HepG2 (cell line): ENCODE data around the gene COBL. TPM values are rescaled to one million over a fixed set of nuclear protein-coding genes. Genes with fewer than 3 reads are reported as not detected.

Experiments
- ATAC-seq: fragments of 200-7000 bp; cut with Tn5 transposase; 3 replicates; pipeline ENCODE4 v1.9.1; 2020; ENCODE audit warnings: mild to moderate bottlenecking, moderate library complexity
- BruUV-seq: library from RNA; stranded (reverse); fragments of 400-500 nt; replicated peaks from 2 replicates; lab custom pipeline; 2021; lab: Mats Ljungman, UMichigan
- CTCF ChIA-PET: fragments of 300-600 bp; formaldehyde crosslinking; extraction: SDS; loops from one replicate; lab custom pipeline; 2021; ENCODE audit warnings: low total read pairs, inconsistent platforms, low intra/inter-chr PET ratio; lab: Yijun Ruan, JAX
- POLR2A ChIA-PET: fragments of 350-600 bp; sonication (Branson Sonifier 250); formaldehyde crosslinking; loops from one replicate; lab custom pipeline; 2020; ENCODE audit warnings: antibody characterized with exemption, inconsistent platforms; lab: Yijun Ruan, JAX
- DNase-seq: peaks from one replicate; pipeline ENCODE4 v3.0.0-alpha.2; 2015; ENCODE audit warnings: low spot score
- FAIRE-seq: peaks from 3 replicates; lab custom pipeline; 2011; peaks lifted over from hg19 to GRCh38; lab: Jason Lieb, UNC
- H2AFZ ChIP-seq: one replicate; pipeline ENCODE4 v1.6.1; 2011; ENCODE audit warnings: low read length, inconsistent platforms
- H3K27ac ChIP-seq: fragments of 300-600 bp; 3 replicates; pipeline ENCODE4 v1.8.0; 2011; ENCODE audit warnings: mixed run types, mild to moderate bottlenecking, mixed read lengths, low read length, inconsistent platforms; ENCODE audit not compliant: insufficient read depth; ENCODE audit errors: extremely low read length
- H3K27me3 ChIP-seq, 2 experiments: fragments of 200-600 bp in 1 of 2; 2 replicates in 1 of 2; 3 replicates in 1 of 2; pipeline versions ENCODE4 v1.6.0 to v1.8.0; 2011; ENCODE audit warnings: low read length in 2 of 2, mild to moderate bottlenecking in 2 of 2, moderate library complexity in 2 of 2, inconsistent platforms in 1 of 2; ENCODE audit not compliant: insufficient read depth in 2 of 2, control insufficient read depth in 1 of 2
- H3K36me3 ChIP-seq, 2 experiments: fragments of 200-600 bp in 1 of 2; replicated peaks in 1 of 2; 2 replicates in 1 of 2; 3 replicates in 1 of 2; pipeline versions ENCODE4 v1.5.1 to v1.8.0; 2011; ENCODE audit warnings: low read length in 2 of 2, inconsistent platforms in 1 of 2; ENCODE audit not compliant: insufficient read depth in 2 of 2, control insufficient read depth in 1 of 2
- H3K4me1 ChIP-seq: 2 replicates; pipeline ENCODE4 v1.5.1; 2012; ENCODE audit warnings: low read length, inconsistent platforms; ENCODE audit not compliant: insufficient read depth
- H3K4me2 ChIP-seq: 2 replicates; pipeline ENCODE4 v1.6.0; 2011; ENCODE audit warnings: low read depth, low read length, inconsistent platforms
- H3K4me3 ChIP-seq, 3 experiments: fragments of 200-600 bp in 1 of 3; sonication (generic), shearing (Covaris generic) in 1 of 3; replicated peaks in 1 of 3; 2 replicates each; pipeline ENCODE4 v1.5.1; 2011 to 2016; ENCODE audit warnings: low read length in 3 of 3, inconsistent platforms in 2 of 3, low read depth in 2 of 3, mild to moderate bottlenecking in 2 of 3, control low read depth in 1 of 3, mixed read lengths in 1 of 3; ENCODE audit not compliant: insufficient read depth in 1 of 3
- H3K79me2 ChIP-seq: one replicate; pipeline ENCODE4 v1.6.1; 2011; ENCODE audit warnings: low read length, inconsistent platforms; ENCODE audit not compliant: insufficient read depth
- H3K9ac ChIP-seq: 2 replicates; pipeline ENCODE4 v1.6.0; 2011; ENCODE audit warnings: mild to moderate bottlenecking, low read depth, low read length, inconsistent platforms; ENCODE audit not compliant: insufficient read depth
- H3K9me3 ChIP-seq: 2 replicates; pipeline ENCODE4 v1.5.1; 2012; ENCODE audit warnings: mild to moderate bottlenecking, low read length
- H4K20me1 ChIP-seq: 2 replicates; pipeline ENCODE4 v1.6.0; 2011; ENCODE audit warnings: inconsistent platforms, mild to moderate bottlenecking, low read length, moderate library complexity; ENCODE audit not compliant: insufficient read depth
- ARID3A ChIP-seq: IDR thresholded peaks from 2 replicates; pipeline ENCODE4 v1.6.1; 2012; ENCODE audit warnings: low read depth, low read length, improper control_type of control experiment
- CENPX ChIP-seq: sonication (generic); formaldehyde crosslinking; IDR thresholded peaks from 2 replicates; pipeline ENCODE4 v1.9.0; 2021; ENCODE audit warnings: mild to moderate bottlenecking, missing genetic modification reagents, moderate library complexity
- FOXM1 ChIP-seq: sonication (generic); formaldehyde crosslinking; IDR thresholded peaks from 2 replicates; pipeline ENCODE4 v1.5.0; 2020; ENCODE audit warnings: missing genetic modification reagents
- HOXA9 ChIP-seq: sonication (generic); formaldehyde crosslinking; IDR thresholded peaks from 2 replicates; pipeline ENCODE4 v1.8.1; 2022; ENCODE audit warnings: missing genetic modification reagents, mild to moderate bottlenecking, moderate library complexity, borderline replicate concordance
- JARID2 ChIP-seq: sonication (generic); formaldehyde crosslinking; IDR thresholded peaks from 2 replicates; pipeline ENCODE4 v1.8.1; 2023; ENCODE audit warnings: missing genetic modification reagents, inconsistent platforms; ENCODE audit not compliant: insufficient replicate concordance
- SNAI1 ChIP-seq: sonication (generic); formaldehyde crosslinking; IDR thresholded peaks from 2 replicates; pipeline ENCODE4 v1.5.0; 2020; ENCODE audit warnings: mild to moderate bottlenecking, missing genetic modification reagents, borderline replicate concordance
- TAF15 ChIP-seq: fragments of 200-400 bp; formaldehyde crosslinking; IDR thresholded peaks from one replicate; pipeline ENCODE4 v1.6.1; 2018; ENCODE audit warnings: mild to moderate bottlenecking, low read depth, low read length; ENCODE audit not compliant: poor library complexity, severe bottlenecking
- ZBTB7A ChIP-seq: sonication (generic); formaldehyde crosslinking; IDR thresholded peaks from 2 replicates; pipeline ENCODE4 v1.8.0; 2022; ENCODE audit warnings: mild to moderate bottlenecking, missing genetic modification reagents
- ZMYM2 ChIP-seq: sonication (generic); formaldehyde crosslinking; IDR thresholded peaks from 2 replicates; pipeline ENCODE4 v1.8.0; 2022; ENCODE audit warnings: mild to moderate bottlenecking, missing genetic modification reagents
- ZNF776 ChIP-seq: sonication (generic); formaldehyde crosslinking; IDR thresholded peaks from 2 replicates; pipeline ENCODE4 v1.4.0; 2020; ENCODE audit warnings: mild to moderate bottlenecking, missing genetic modification reagents
- ZSCAN12 ChIP-seq: sonication (generic); formaldehyde crosslinking; IDR thresholded peaks from 2 replicates; pipeline ENCODE4 v1.9.0; 2021; ENCODE audit warnings: mild to moderate bottlenecking, missing genetic modification reagents
- WGBS: methylation state at CpG from one replicate; pipeline ENCODE4 v1.1.6; 2017; ENCODE audit warnings: low lambda C conversion rate; 5-methylcytosine and 5-hydroxymethylcytosine counted together
- in situ Hi-C: cut with HindIII; loops from 2 replicates; pipeline ENCODE4 v1.10.0; 2017; ENCODE audit warnings: low pct_unique_long_range_greater_than_20kb; ENCODE audit not compliant: extremely low pct_ligation_motif_present
- intact Hi-C: fragments of 100-400 bp; cut with micrococcal nuclease; formaldehyde crosslinking; loops from one replicate; pipeline ENCODE4 v1.10.0; 2022; ENCODE audit not compliant: unreplicated experiment
- polyA plus RNA-seq, 8 experiments: library from polyadenylated mRNA; depleted of rRNA in 3 of 8; stranded (reverse) in 7 of 8; unstranded in 1 of 8; fragments of >200 nt; fragmentation: Illumina TruSeq in 4 of 8; extraction: Trizol in 4 of 8; gene quantifications; 2 replicates each; pipeline versions ENCODE4 v1.2.1 to v1.2.3, GENCODE V29; 2011 to 2016; ENCODE audit warnings: low read depth in 4 of 8, missing spikeins in 1 of 8, mixed read lengths in 1 of 8; ENCODE audit not compliant: insufficient read depth in 1 of 8
- total RNA-seq, 5 experiments: library from RNA; depleted of rRNA; stranded (reverse); fragments of >200 nt; fragmentation: Illumina TruSeq; extraction: Trizol; gene quantifications; 2 replicates each; pipeline ENCODE4 v1.2.3, GENCODE V29; 2016; ENCODE audit warnings: low read depth in 1 of 5

Gene COBL
- total and polyA plus RNA-seq, 2 of the 13 experiments (the other 11 are each of a cell fraction or from before 2014, with no cell fraction given), result 3.8 to 4.9 TPM

GRCh38 chr7:51040787-51041186 is 275.8 kb downstream of the COBL start:
- Histone ChIP-seq H3K9ac (no peak overlapping the region), H3K27me3 (no peaks in the 10 kb centered on the region), H3K4me3 (no peak overlapping the region), H3K79me2 (no peaks in the 10 kb centered on the region), H3K4me1 (no peaks in the 10 kb centered on the region), H2AFZ (no peak overlapping the region), H3K36me3 (peaks cover 0 to 19% of the 10 kb centered on the region in 2 experiments; a peak in 2 of 5 replicates), H3K9me3 (no peaks in the 10 kb centered on the region), H4K20me1 (no peaks in the 10 kb centered on the region), H3K27ac (no peak overlapping the region), H3K4me2 (no peak overlapping the region)
- CTCF ChIA-PET, result no interaction called here
- in situ Hi-C loops, result no loop called here
- POLR2A ChIA-PET, result no interaction called here
- no TSS peak for BruUV-seq
- intact Hi-C loops, result no loop called here
- no peak for TF ChIP-seq ZBTB7A (CRISPR knock-in tag)
- TF ChIP-seq FOXM1, result no peak
- no peak for TF ChIP-seq ZMYM2 (CRISPR knock-in tag)
- no peak for TF ChIP-seq ARID3A
- no peak for FAIRE-seq
- no peak for DNase-seq
- WGBS, result 75% methylated on average over 6 of the region's 6 CpGs
- no peak for ATAC-seq

GRCh38 chr7:51038573-51038972 is 278.0 kb downstream of the COBL start:
- H3K27me3 ChIP-seq, result no peaks in the 10 kb centered on the region
- no peak overlapping the region for H3K9ac ChIP-seq
- WGBS, result 96% methylated on average over 3 of the region's 3 CpGs
- ATAC-seq, result no peak
- H3K4me3 ChIP-seq, result no peak overlapping the region
- no peak overlapping the region for H3K4me2 ChIP-seq
- no peaks in the 10 kb centered on the region for H4K20me1 ChIP-seq
- in situ Hi-C loops, result no loop called here
- intact Hi-C loops, result no loop called here
- FAIRE-seq, result no peak
- no peak overlapping the region for H3K27ac ChIP-seq
- no peak for DNase-seq
- ChIA-PET POLR2A (no interaction called here), CTCF (no interaction called here)
- H3K4me1 ChIP-seq, result no peaks in the 10 kb centered on the region
- no peaks in the 10 kb centered on the region for H3K79me2 ChIP-seq
- H2AFZ ChIP-seq, result no peak overlapping the region
- TF ChIP-seq SNAI1 (no peak), ZSCAN12 (CRISPR knock-in tag) (no peak), JARID2 (CRISPR knock-in tag) (no peak), CENPX (CRISPR knock-in tag) (no peak), ZNF776 (no peak), TAF15 (no peak), HOXA9 (CRISPR knock-in tag) (no peak)
- TF ChIP-seq, all 625 proteins: peak for 0
- peaks cover 0 to 19% of the 10 kb centered on the region in 2 experiments; a peak in 2 of 5 replicates for H3K36me3 ChIP-seq
- BruUV-seq, result no TSS peak
- no peaks in the 10 kb centered on the region for H3K9me3 ChIP-seq
